ENCODE data around the gene AKR7A3. TPM values are rescaled to one million over a fixed set of nuclear protein-coding genes. Genes with fewer than 3 reads are reported as not detected.
A peak's percentile ranks its signal among the peaks of the same experiment; 100 is the strongest.
"Not testable (repeated sequence)": the region's sequence is repeated elsewhere in the genome, so short reads cannot be mapped to it uniquely, and the experiment has no call there.

AKR7A3 gene
- total RNA-seq, 2 experiments from 2014 or later = 0.84 to 1.4 TPM

- Mint-ChIP-seq H3K4me3 (no peak overlapping the region), H3K27ac (no peak overlapping the region), H3K9me3 (no peaks in the 10 kb centered on the region), H3K4me1 (ENCODE audit: low read depth) (peaks cover 4% of the 10 kb centered on the region), H3K27me3 (peaks cover 3% of the 10 kb centered on the region), H3K36me3 (ENCODE audit: low read depth) (no peaks in the 10 kb centered on the region)
- peaks cover 0 to 6% of the 10 kb centered on the region in 2 experiments for H3K27me3 ChIP-seq (ENCODE audit: control insufficient read depth in 1 of 2, insufficient read depth in 2 of 2, low read length in 2 of 2)
- CTCF ChIA-PET = no interaction called here
- peaks cover 5% of the 10 kb centered on the region for H3K4me1 ChIP-seq (ENCODE audit: insufficient read depth, low read length)
- TF ChIP-seq CTCF (IDR thresholded peaks at IDR 0.05) = no peak
- ATAC-seq (ENCODE audit: poor library complexity) (no peak), DNase-seq (no peak)
- intact Hi-C loops (cut with DNase I, micrococcal nuclease) = no loop called here
- no peak overlapping the region for H3K27ac ChIP-seq (ENCODE audit: low read depth in 1 of 2, low read length in 2 of 2)
- POLR2A ChIA-PET = no interaction called here
- no peaks in the 10 kb centered on the region for H3K9me3 ChIP-seq (ENCODE audit: control insufficient read depth in 1 of 2, insufficient read depth in 1 of 2, low read length in 2 of 2)
- no peak overlapping the region for H3K4me3 ChIP-seq (ENCODE audit: low read length)
- no peaks in the 10 kb centered on the region for H3K36me3 ChIP-seq (ENCODE audit: insufficient read depth, low read length)
These were observed 4.7 kb downstream of the AKR7A3 start for GRCh38 chr1:19283891-19284290.

- ChIA-PET CTCF (no interaction called here), POLR2A (no interaction called here)
- Histone ChIP-seq H3K36me3 (ENCODE audit: insufficient read depth, low read length) (no peaks in the 10 kb centered on the region), H3K27ac (ENCODE audit: low read depth in 1 of 2, low read length in 2 of 2) (no peak overlapping the region), H3K27me3 (ENCODE audit: control insufficient read depth in 1 of 2, insufficient read depth in 2 of 2, low read length in 2 of 2) (peaks cover 12 to 19% of the 10 kb centered on the region in 2 experiments), H3K4me3 (ENCODE audit: low read length) (no peak overlapping the region), H3K4me1 (ENCODE audit: insufficient read depth, low read length) (no peaks in the 10 kb centered on the region), H3K9me3 (ENCODE audit: control insufficient read depth in 1 of 2, insufficient read depth in 1 of 2, low read length in 2 of 2) (peaks cover 0 to 17% of the 10 kb centered on the region in 2 experiments)
- peaks cover 5% of the 10 kb centered on the region for H3K9me3 Mint-ChIP-seq
- intact Hi-C loops (cut with DNase I, micrococcal nuclease) = no loop called here
- H3K4me1 Mint-ChIP-seq (ENCODE audit: low read depth) = no peaks in the 10 kb centered on the region
- H3K4me3 Mint-ChIP-seq = no peak overlapping the region
- H3K27me3 Mint-ChIP-seq = peaks cover 26% of the 10 kb centered on the region
- no peak for TF ChIP-seq CTCF (IDR thresholded peaks at IDR 0.05)
- DNase-seq = no peak
- H3K36me3 Mint-ChIP-seq (ENCODE audit: low read depth) = peaks cover 16% of the 10 kb centered on the region
- ATAC-seq (ENCODE audit: poor library complexity) = no peak
- no peak overlapping the region for H3K27ac Mint-ChIP-seq
These were observed 13.9 kb downstream of the AKR7A3 start for GRCh38 chr1:19274636-19275035.

GRCh38 chr1:19273844-19274531 is 14.6 kb downstream of the AKR7A3 start:
- Histone ChIP-seq H3K27me3 (ENCODE audit: control insufficient read depth in 1 of 2, insufficient read depth in 2 of 2, low read length in 2 of 2) (peaks cover 12 to 19% of the 10 kb centered on the region in 2 experiments), H3K9me3 (ENCODE audit: control insufficient read depth in 1 of 2, insufficient read depth in 1 of 2, low read length in 2 of 2) (peaks cover 0 to 17% of the 10 kb centered on the region in 2 experiments)
- H3K36me3 ChIP-seq (ENCODE audit: insufficient read depth, low read length); H3K27ac Mint-ChIP-seq; H3K4me3 Mint-ChIP-seq; POLR2A ChIA-PET; H3K4me1 ChIP-seq (ENCODE audit: insufficient read depth, low read length); H3K4me3 ChIP-seq (ENCODE audit: low read length); CTCF ChIA-PET; H3K4me1 Mint-ChIP-seq (ENCODE audit: low read depth); DNase-seq; H3K27ac ChIP-seq (ENCODE audit: low read depth in 1 of 2, low read length in 2 of 2); H3K9me3 Mint-ChIP-seq; intact Hi-C loops (cut with DNase I, micrococcal nuclease): not testable (repeated sequence)
- ATAC-seq (ENCODE audit: poor library complexity) = peak; percentile 51
- Mint-ChIP-seq H3K27me3 (peaks cover 26% of the 10 kb centered on the region), H3K36me3 (ENCODE audit: low read depth) (peaks cover 16% of the 10 kb centered on the region)
